H1 (cell line): ENCODE results near the gene TBCD. TPM values are rescaled to one million over a fixed set of nuclear protein-coding genes. Genes with fewer than 3 reads are reported as not detected.
A peak's percentile ranks its signal among the peaks of the same experiment; 100 is the strongest.

Experiments used
- CTCF ChIA-PET: fragments of 300-600 bp; sonication (Branson Sonifier 250); formaldehyde crosslinking; loops from one replicate; lab custom pipeline; 2021; ENCODE audit not compliant: partially characterized antibody; lab: Charles Lee
- POLR2A ChIA-PET: fragments of 300-600 bp; sonication (Branson Sonifier 250); formaldehyde crosslinking; loops from one replicate; lab custom pipeline; 2021; ENCODE audit warnings: inconsistent platforms; ENCODE audit not compliant: partially characterized antibody; lab: Charles Lee
- DNase-seq, 2 experiments: peaks; one replicate each; pipeline versions ENCODE4 v3.0.0 to v3.0.0-alpha.2; 2010 to 2022; ENCODE audit warnings: low spot score in 2 of 2, low read depth in 1 of 2, mixed read lengths in 1 of 2
- FAIRE-seq: peaks from 2 replicates; lab custom pipeline; 2011; peaks lifted over from hg19 to GRCh38; lab: Jason Lieb, UNC
- H2AFZ ChIP-seq: 2 replicates; pipeline ENCODE4 v1.8.1; 2012; ENCODE audit warnings: low read length, inconsistent platforms
- H2AK5ac ChIP-seq: 2 replicates; pipeline ENCODE4 v1.6.1; 2013; ENCODE audit warnings: low read depth, low read length
- H2BK120ac ChIP-seq: replicated peaks from 2 replicates; pipeline ENCODE3; 2013; ENCODE audit warnings: low read depth, low read length, inconsistent platforms
- H2BK12ac ChIP-seq: 2 replicates; pipeline ENCODE4 v1.6.1; 2013; ENCODE audit warnings: low read depth, low read length
- H2BK15ac ChIP-seq: 2 replicates; pipeline ENCODE4 v1.6.1; 2013; ENCODE audit warnings: low read length
- H2BK20ac ChIP-seq: 2 replicates; pipeline ENCODE4 v1.6.1; 2013; ENCODE audit warnings: low read length
- H2BK5ac ChIP-seq: 2 replicates; pipeline ENCODE4 v1.6.1; 2013; ENCODE audit warnings: low read depth, low read length
- H3K14ac ChIP-seq: 2 replicates; pipeline ENCODE4 v1.6.1; 2013; ENCODE audit warnings: inconsistent platforms; ENCODE audit not compliant: insufficient read length
- H3K18ac ChIP-seq: 2 replicates; pipeline ENCODE4 v1.6.1; 2013; ENCODE audit warnings: low read length; ENCODE audit errors: extremely low read depth
- H3K23ac ChIP-seq: 2 replicates; pipeline ENCODE4 v1.6.1; 2013; ENCODE audit warnings: inconsistent platforms; ENCODE audit not compliant: insufficient read length
- H3K23me2 ChIP-seq: 2 replicates; pipeline ENCODE4 v1.6.1; 2013; ENCODE audit warnings: low read depth, low read length
- H3K27ac ChIP-seq: 2 replicates; pipeline ENCODE4 v1.6.1; 2011; ENCODE audit warnings: low read depth, low read length, inconsistent platforms
- H3K27me3 ChIP-seq, 4 experiments: replicated peaks in 1 of 4; 1 replicate in 1 of 4; 2 replicates in 3 of 4; pipeline versions ENCODE4 v1.6.1 to v1.8.1; 2011 to 2013; ENCODE audit warnings: low read length in 3 of 4, mild to moderate bottlenecking in 3 of 4, inconsistent platforms in 2 of 4, mixed read lengths in 2 of 4, moderate library complexity in 1 of 4; ENCODE audit not compliant: control insufficient read depth in 3 of 4, insufficient read depth in 3 of 4; ENCODE audit errors: extremely low read depth in 1 of 4
- H3K36me3 ChIP-seq, 4 experiments: 2 replicates each; pipeline versions ENCODE4 v1.6.1 to v1.8.1; 2011 to 2013; ENCODE audit warnings: mild to moderate bottlenecking in 4 of 4, low read length in 3 of 4, moderate library complexity in 2 of 4, control low read depth in 1 of 4, inconsistent platforms in 1 of 4; ENCODE audit not compliant: insufficient read depth in 4 of 4, control insufficient read depth in 2 of 4
- H3K4ac ChIP-seq: replicated peaks from 2 replicates; pipeline ENCODE3; 2013; ENCODE audit warnings: low read length, low read depth, mixed read lengths, inconsistent platforms; ENCODE audit not compliant: insufficient read length
- H3K4me1 ChIP-seq, 4 experiments: replicated peaks in 1 of 4; 1 replicate in 1 of 4; 2 replicates in 3 of 4; pipeline versions ENCODE4 v1.6.1 to v1.8.1; 2011 to 2013; ENCODE audit warnings: low read length in 3 of 4, inconsistent platforms in 2 of 4, mixed read lengths in 1 of 4; ENCODE audit not compliant: insufficient read depth in 4 of 4, control insufficient read depth in 3 of 4
- H3K4me2 ChIP-seq, 2 experiments: 2 replicates each; pipeline versions ENCODE4 v1.6.1 to v1.8.1; 2011 to 2013; ENCODE audit warnings: low read depth in 2 of 2, low read length in 2 of 2, control low read depth in 1 of 2, inconsistent platforms in 1 of 2, mild to moderate bottlenecking in 1 of 2; ENCODE audit not compliant: insufficient read depth in 1 of 2
- H3K4me3 ChIP-seq, 4 experiments: fragments of 200-600, 300-600 bp in 1 of 4; sonication (generic), shearing (Covaris generic), sonication (Bioruptor Twin) in 1 of 4; 2 replicates each; pipeline versions ENCODE4 v1.5.1 to v1.8.1; 2011 to 2016; ENCODE audit warnings: low read length in 4 of 4, low read depth in 3 of 4, control low read depth in 2 of 4, inconsistent platforms in 2 of 4, mild to moderate bottlenecking in 2 of 4, mixed read lengths in 1 of 4, moderate library complexity in 1 of 4; ENCODE audit not compliant: insufficient read depth in 2 of 4; ENCODE audit errors: extremely low read depth in 1 of 4
- H3K56ac ChIP-seq: replicated peaks from 2 replicates; pipeline ENCODE3; 2013; ENCODE audit warnings: low read depth, mild to moderate bottlenecking, mixed read lengths, low read length, inconsistent platforms; ENCODE audit not compliant: insufficient read length
- H3K79me1 ChIP-seq: 2 replicates; pipeline ENCODE4 v1.6.1; 2013; ENCODE audit warnings: low read depth, low read length, control low read depth
- H3K79me2 ChIP-seq, 2 experiments: 2 replicates each; pipeline versions ENCODE4 v1.6.1 to v1.8.1; 2012 to 2013; ENCODE audit warnings: low read length in 2 of 2, mild to moderate bottlenecking in 2 of 2, inconsistent platforms in 1 of 2; ENCODE audit not compliant: insufficient read depth in 2 of 2, control insufficient read depth in 1 of 2
- H3K9ac ChIP-seq, 4 experiments: replicated peaks in 1 of 4; 1 replicate in 1 of 4; 2 replicates in 3 of 4; pipeline versions ENCODE4 v1.6.1 to v1.8.1; 2011 to 2013; ENCODE audit warnings: low read depth in 3 of 4, low read length in 3 of 4, control low read depth in 2 of 4, mild to moderate bottlenecking in 2 of 4, moderate library complexity in 2 of 4, inconsistent platforms in 1 of 4; ENCODE audit errors: extremely low read depth in 1 of 4
- H3K9me3 ChIP-seq, 2 experiments: 2 replicates each; pipeline versions ENCODE4 v1.6.1 to v1.8.1; 2012 to 2013; ENCODE audit warnings: mild to moderate bottlenecking in 2 of 2, moderate library complexity in 2 of 2, control low read depth in 1 of 2, inconsistent platforms in 1 of 2, low read depth in 1 of 2, low read length in 1 of 2, mixed read lengths in 1 of 2; ENCODE audit not compliant: insufficient read depth in 2 of 2
- H4K20me1 ChIP-seq, 2 experiments: replicated peaks in 1 of 2; 2 replicates each; pipeline versions ENCODE3 to v1.8.1; 2011 to 2013; ENCODE audit warnings: inconsistent platforms in 2 of 2, low read length in 2 of 2, mild to moderate bottlenecking in 1 of 2; ENCODE audit not compliant: insufficient read depth in 2 of 2, control insufficient read depth in 1 of 2
- H4K5ac ChIP-seq: 2 replicates; pipeline ENCODE4 v1.6.1; 2013; ENCODE audit warnings: low read length, low read depth, mixed read lengths, inconsistent platforms; ENCODE audit not compliant: insufficient read length
- H4K8ac ChIP-seq: 2 replicates; pipeline ENCODE4 v1.8.0; 2013; ENCODE audit warnings: mild to moderate bottlenecking, moderate library complexity, low read length, inconsistent platforms; ENCODE audit not compliant: insufficient read depth; ENCODE audit errors: extremely low read depth
- H4K91ac ChIP-seq: replicated peaks from 2 replicates; pipeline ENCODE3; 2013; ENCODE audit warnings: low read length, mixed read lengths, inconsistent platforms; ENCODE audit not compliant: insufficient read length
- BCL11A ChIP-seq, 2 experiments: IDR thresholded peaks; one replicate each; pipeline ENCODE4 v1.6.1; 2011; ENCODE audit warnings: low read depth in 2 of 2, low read length in 2 of 2, mild to moderate bottlenecking in 2 of 2
- BRCA1 ChIP-seq: IDR thresholded peaks from 2 replicates; pipeline ENCODE4 v1.6.1; 2012; ENCODE audit warnings: low read depth, low read length, improper control_type of control experiment
- WGBS, 2 experiments: shearing (Covaris generic) in 1 of 2; methylation state at CpG; one replicate each; pipeline versions ENCODE4 v1.1.6 to v1.1.7; 2013 to 2015; ENCODE audit warnings: low lambda C conversion rate in 2 of 2, mixed read lengths in 2 of 2, inconsistent platforms in 1 of 2, low coverage in 1 of 2, missing lambda C conversion rate in 1 of 2; ENCODE audit not compliant: insufficient replicate concordance in 2 of 2, insufficient coverage in 1 of 2, insufficient read length in 1 of 2; ENCODE audit errors: extremely low coverage in 1 of 2, missing lambda C conversion rate in 1 of 2; 5-methylcytosine and 5-hydroxymethylcytosine counted together
- polyA plus RNA-seq, 7 experiments: library from polyadenylated mRNA; depleted of rRNA in 3 of 7; stranded (reverse) in 5 of 7; unstranded in 2 of 7; fragments of >200 nt in 5 of 7; fragments of 200-250 nt in 2 of 7; gene quantifications; 1 replicate in 5 of 7; 2 replicates in 1 of 7; 4 replicates in 1 of 7; pipeline versions ENCODE4 v1.2.1 to v1.2.3, GENCODE V29; 2011 to 2013; ENCODE audit warnings: missing spikeins in 2 of 7, mixed read lengths in 2 of 7
- total RNA-seq: library from RNA; stranded (reverse); fragmentation: NEBNext Ultra II Directional; extraction: Animal tissue kit (Norgen Biotek cat#: 25700); gene quantifications from 2 replicates; pipeline ENCODE4 v1.2.1, GENCODE V29; 2021

Gene TBCD
- total and polyA plus RNA-seq, 2 of the 8 experiments (the other 6 are each of a cell fraction or from before 2014, with no cell fraction given) = 118 to 162 TPM

DNA sequence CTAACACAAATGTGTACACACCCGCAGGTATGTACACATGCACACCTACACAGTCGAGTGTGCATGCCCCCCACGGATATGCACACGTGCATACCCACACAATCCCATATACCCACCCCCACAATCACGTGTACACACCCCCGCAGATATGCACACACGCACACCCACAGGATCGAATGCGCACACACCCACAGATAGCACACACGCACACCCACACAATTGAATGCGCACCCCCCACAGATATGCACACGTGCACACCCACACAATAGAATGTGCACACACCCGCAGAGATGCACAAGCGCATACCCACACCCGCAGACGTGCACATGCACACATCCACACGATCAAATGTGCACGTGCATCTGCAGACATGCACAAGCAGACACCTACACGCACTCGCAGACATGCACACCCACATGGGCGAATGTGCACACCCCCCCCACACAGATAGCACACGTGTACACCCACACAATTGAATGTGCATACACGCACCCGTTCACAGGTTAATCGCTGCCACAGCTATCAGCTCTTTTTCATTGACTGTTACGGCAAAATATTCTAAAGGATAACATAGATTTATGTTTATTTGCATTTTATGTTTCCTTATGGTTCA is 77.1 kb downstream of the TBCD start:
- Histone ChIP-seq H3K9ac (no peak overlapping the region; a peak in 1 of 7 replicates), H3K23ac (no peak overlapping the region), H3K27ac (no peak overlapping the region), H3K56ac (no peak overlapping the region), H3K79me2 (peaks cover 0 to 15% of the 10 kb centered on the region in 2 experiments; a peak in 1 of 4 replicates), H2AK5ac (no peak overlapping the region), H2BK120ac (no peak overlapping the region), H4K20me1 (peaks cover 5 to 13% of the 10 kb centered on the region in 2 experiments), H2AFZ (no peak overlapping the region), H3K4me2 (no peak overlapping the region), H3K79me1 (peaks cover 12% of the 10 kb centered on the region), H3K14ac (no peak overlapping the region), H2BK12ac (no peak overlapping the region), H3K4me3 (no peak overlapping the region), H3K18ac (no peak overlapping the region), H3K4ac (no peak overlapping the region), H2BK15ac (no peak overlapping the region), H3K9me3 (no peaks in the 10 kb centered on the region), H4K5ac (no peak overlapping the region), H3K23me2 (no peaks in the 10 kb centered on the region), H4K8ac (no peak overlapping the region), H2BK5ac (peak overlapping the region; percentile 60; the same call in 1 of the 2 replicates), H3K4me1 (no peaks in the 10 kb centered on the region; a peak in 1 of 7 replicates), H4K91ac (peak overlapping the region; percentile 56), H3K27me3 (no peaks in the 10 kb centered on the region), H2BK20ac (no peak overlapping the region), H3K36me3 (peaks cover 2 to 26% (median 18%) of the 10 kb centered on the region in 4 experiments; a peak in 5 of 8 replicates)
- FAIRE-seq (no peak), DNase-seq (no peak)
- no peak for TF ChIP-seq BCL11A (IDR thresholded peaks at IDR 0.05; ENCODE audit: low read depth in 2 of 2, low read length in 2 of 2)
- no peak for TF ChIP-seq BRCA1
- CTCF ChIA-PET = interaction anchor here (1.3 to 3.6 kb wide), 6 partner anchors 7 to 53 kb away, joined by 3 to 12 read pairs (median 3); no protein-coding TSS in a partner anchor
- POLR2A ChIA-PET = interaction anchor here (1.2 kb wide), 1 partner anchor 24 kb away, joined by 3 read pairs; no protein-coding TSS in a partner anchor
- WGBS, 2 experiments = 92% methylated on average over 26 of the region's 26 CpGs; no CpG with 5 or more reads in 1 of the 2 experiments
